ENCODE data around the gene CUL7. TPM values are rescaled to one million over a fixed set of nuclear protein-coding genes. Genes with fewer than 3 reads are reported as not detected.

Gene CUL7
- total RNA-seq, 2 experiments from 2014 or later = 14.1 to 14.9 TPM

DNA sequence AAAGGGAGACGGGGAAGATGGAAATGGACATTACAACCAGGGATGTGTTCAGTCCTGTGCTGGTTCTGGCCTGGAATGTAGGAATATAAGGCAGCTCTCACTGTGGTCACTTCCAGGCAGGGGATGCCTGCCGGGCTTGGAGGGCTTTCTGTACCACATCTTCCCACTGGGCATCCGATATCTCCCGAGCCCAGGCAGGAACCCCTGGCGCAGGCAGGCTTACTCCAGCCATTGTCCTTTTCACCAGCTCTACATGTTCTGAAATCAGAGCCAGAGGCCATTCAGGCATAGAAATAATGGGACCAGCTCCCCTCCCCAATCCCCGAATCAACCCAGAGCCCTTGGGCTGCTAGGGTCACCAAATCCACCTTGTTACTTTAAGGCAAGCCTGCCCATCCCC lies 41.3 kb downstream of the CUL7 start:
- intact Hi-C loops (cut with micrococcal nuclease; ENCODE audit: unreplicated experiment) = no loop called here
- no TSS peak for BruUV-seq (replicated peaks)
- H3K36me3 ChIP-seq (ENCODE audit: insufficient read depth, low read length) = peaks cover 51% of the 10 kb centered on the region; the same call in 1 of the 2 replicates
- no peaks in the 10 kb centered on the region for H3K9me2 ChIP-seq (ENCODE audit: insufficient read depth, low read length)
- no peak overlapping the region for H2AFZ ChIP-seq (ENCODE audit: low read length)
- CTCF ChIA-PET (ENCODE audit: unreplicated experiment) = no interaction called here
- H3K9me3 ChIP-seq (ENCODE audit: low read length) = no peaks in the 10 kb centered on the region
- DNase-seq (ENCODE audit: low spot score) = no peak
- H3K4me1 ChIP-seq (ENCODE audit: insufficient read depth, low read length, poor library complexity, severe bottlenecking) = peaks cover 35% of the 10 kb centered on the region
- H3K27ac ChIP-seq (ENCODE audit: low read depth, low read length, poor library complexity, severe bottlenecking) = no peak overlapping the region
- TF ChIP-seq, protein P1, sequence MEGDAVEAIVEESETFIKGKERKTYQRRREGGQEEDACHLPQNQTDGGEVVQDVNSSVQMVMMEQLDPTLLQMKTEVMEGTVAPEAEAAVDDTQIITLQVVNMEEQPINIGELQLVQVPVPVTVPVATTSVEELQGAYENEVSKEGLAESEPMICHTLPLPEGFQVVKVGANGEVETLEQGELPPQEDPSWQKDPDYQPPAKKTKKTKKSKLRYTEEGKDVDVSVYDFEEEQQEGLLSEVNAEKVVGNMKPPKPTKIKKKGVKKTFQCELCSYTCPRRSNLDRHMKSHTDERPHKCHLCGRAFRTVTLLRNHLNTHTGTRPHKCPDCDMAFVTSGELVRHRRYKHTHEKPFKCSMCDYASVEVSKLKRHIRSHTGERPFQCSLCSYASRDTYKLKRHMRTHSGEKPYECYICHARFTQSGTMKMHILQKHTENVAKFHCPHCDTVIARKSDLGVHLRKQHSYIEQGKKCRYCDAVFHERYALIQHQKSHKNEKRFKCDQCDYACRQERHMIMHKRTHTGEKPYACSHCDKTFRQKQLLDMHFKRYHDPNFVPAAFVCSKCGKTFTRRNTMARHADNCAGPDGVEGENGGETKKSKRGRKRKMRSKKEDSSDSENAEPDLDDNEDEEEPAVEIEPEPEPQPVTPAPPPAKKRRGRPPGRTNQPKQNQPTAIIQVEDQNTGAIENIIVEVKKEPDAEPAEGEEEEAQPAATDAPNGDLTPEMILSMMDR (conservative IDR thresholded peaks at IDR 0.05; ENCODE audit: low read length) = no peak
- TF ChIP-seq EZH2phosphoT487 (IDR thresholded peaks at IDR 0.05; ENCODE audit: borderline replicate concordance, low read depth, low read length) = no peak
- H3K4me3 ChIP-seq (ENCODE audit: low read depth, low read length, poor library complexity, severe bottlenecking) = peak overlapping the region; percentile 86
- no peaks in the 10 kb centered on the region for H4K20me1 ChIP-seq (ENCODE audit: insufficient read depth, low read length)
- POLR2A ChIA-PET = interaction anchor here (0.9 to 1.4 kb wide), 2 partner anchors 24 to 84 kb away, joined by 3 read pairs; no protein-coding TSS in a partner anchor
- peak overlapping the region; percentile 99 for H3K4me2 ChIP-seq (ENCODE audit: low read length)
- peaks cover 30% of the 10 kb centered on the region for H3K79me2 ChIP-seq (ENCODE audit: insufficient read depth, low read depth, low read length)

DNA sequence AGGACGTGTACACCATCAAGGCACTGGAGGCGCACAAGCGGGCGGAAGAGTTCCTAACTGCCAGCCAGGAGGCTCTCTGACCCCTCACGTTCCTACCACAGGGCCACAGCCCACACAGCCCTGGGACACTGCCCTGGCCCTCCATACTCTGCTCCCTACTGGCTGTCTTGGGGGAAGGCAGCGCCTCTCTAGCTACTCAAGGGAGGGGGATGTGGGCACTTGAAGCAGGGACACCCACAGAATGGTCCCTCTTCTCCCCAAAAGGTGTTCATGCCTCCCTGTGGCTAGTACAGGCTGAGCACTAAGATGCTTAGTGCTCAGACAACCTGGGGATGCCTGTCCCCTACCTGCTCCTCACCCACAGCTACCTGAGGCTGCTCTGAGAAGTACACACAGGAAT lies 42.4 kb downstream of the CUL7 start:
- H3K36me3 ChIP-seq (ENCODE audit: insufficient read depth, low read length) = peaks cover 56% of the 10 kb centered on the region; the same call in 1 of the 2 replicates
- TF ChIP-seq EZH2phosphoT487 (IDR thresholded peaks at IDR 0.05; ENCODE audit: borderline replicate concordance, low read depth, low read length) = no peak
- TF ChIP-seq, protein P1 (conservative IDR thresholded peaks at IDR 0.05; ENCODE audit: low read length) = 0 out of 2 replicates have a peak, but pooled peaks have one; percentile 30
- intact Hi-C loops (cut with micrococcal nuclease; ENCODE audit: unreplicated experiment) = no loop called here

GRCh38 chr6:43009124-43009523 lies 44.5 kb downstream of the CUL7 start:
- Histone ChIP-seq H3K9me3 (ENCODE audit: low read length) (no peaks in the 10 kb centered on the region), H3K36me3 (ENCODE audit: insufficient read depth, low read length) (peaks cover 61% of the 10 kb centered on the region; the same call in 1 of the 2 replicates), H3K4me1 (ENCODE audit: insufficient read depth, low read length, poor library complexity, severe bottlenecking) (peaks cover 19% of the 10 kb centered on the region), H3K4me2 (ENCODE audit: low read length) (no peak overlapping the region), H3K9me2 (ENCODE audit: insufficient read depth, low read length) (no peaks in the 10 kb centered on the region), H3K4me3 (ENCODE audit: low read depth, low read length, poor library complexity, severe bottlenecking) (no peak overlapping the region), H2AFZ (ENCODE audit: low read length) (no peak overlapping the region), H4K20me1 (ENCODE audit: insufficient read depth, low read length) (no peaks in the 10 kb centered on the region), H3K27ac (ENCODE audit: low read depth, low read length, poor library complexity, severe bottlenecking) (no peak overlapping the region), H3K79me2 (ENCODE audit: insufficient read depth, low read depth, low read length) (peaks cover 11% of the 10 kb centered on the region)
- CTCF ChIA-PET (ENCODE audit: unreplicated experiment) = no interaction called here
- POLR2A ChIA-PET = interaction anchor here (0.5 to 0.6 kb wide), 2 partner anchors 133 to 1530 kb away, joined by 3 read pairs; no protein-coding TSS in a partner anchor
- intact Hi-C loops (cut with micrococcal nuclease; ENCODE audit: unreplicated experiment) = loop anchor here (1.0 kb wide), 2 partner anchors 108 to 134 kb away; no protein-coding TSS in a partner anchor
- no TSS peak for BruUV-seq (replicated peaks)
- TF ChIP-seq, protein P1 (conservative IDR thresholded peaks at IDR 0.05; ENCODE audit: low read length) = peak; percentile 88
- no peak for TF ChIP-seq EZH2phosphoT487 (IDR thresholded peaks at IDR 0.05; ENCODE audit: borderline replicate concordance, low read depth, low read length)
- DNase-seq (ENCODE audit: low spot score) = peak; percentile 74

More for the DNA sequence above, 42.4 kb downstream of the CUL7 start:
- Histone ChIP-seq H3K4me1 (ENCODE audit: insufficient read depth, low read length, poor library complexity, severe bottlenecking) (peaks cover 31% of the 10 kb centered on the region), H3K4me2 (ENCODE audit: low read length) (no peak overlapping the region; the same call in 1 of the 2 replicates), H2AFZ (ENCODE audit: low read length) (no peak overlapping the region), H4K20me1 (ENCODE audit: insufficient read depth, low read length) (no peaks in the 10 kb centered on the region), H3K9me3 (ENCODE audit: low read length) (no peaks in the 10 kb centered on the region), H3K4me3 (ENCODE audit: low read depth, low read length, poor library complexity, severe bottlenecking) (no peak overlapping the region), H3K27ac (ENCODE audit: low read depth, low read length, poor library complexity, severe bottlenecking) (no peak overlapping the region), H3K79me2 (ENCODE audit: insufficient read depth, low read depth, low read length) (peaks cover 27% of the 10 kb centered on the region), H3K9me2 (ENCODE audit: insufficient read depth, low read length) (no peaks in the 10 kb centered on the region)
- no TSS peak for BruUV-seq (replicated peaks)
- CTCF ChIA-PET (ENCODE audit: unreplicated experiment) = no interaction called here
- POLR2A ChIA-PET = interaction anchor here (0.6 kb wide), 1 partner anchor 374 kb away, joined by 3 read pairs; no protein-coding TSS in a partner anchor
- DNase-seq (ENCODE audit: low spot score) = no peak
